GM13977 (cell line): Measurements from ENCODE around the gene SMTN.
"Not testable (repeated sequence)": the region's sequence is repeated elsewhere in the genome, so short reads cannot be mapped to it uniquely, and the experiment has no call there.

Experiments used
- DNase-seq: peaks from one replicate; pipeline ENCODE4 v3.0.0; 2012; ENCODE audit warnings: low spot score
- in situ Hi-C: fragments of 300-500 bp; cut with MboI; formaldehyde crosslinking; loops from one replicate; pipeline ENCODE4 v1.12.0; 2022; ENCODE audit warnings: low sequenced_read_pairs, low pct_unique_long_range_greater_than_20kb, mixed read lengths, inconsistent platforms; ENCODE audit not compliant: unreplicated experiment
- TF ChIP-seq, protein P1 (sequence below): IDR thresholded peaks from 2 replicates; pipeline ENCODE4 v1.5.1; 2012; ENCODE audit warnings: mild to moderate bottlenecking, control low read depth; ENCODE audit not compliant: insufficient read depth; ENCODE audit errors: extremely low read depth, missing control alignments

SMTN gene

GRCh38 chr22:31055635-31056159, 25.4 kb upstream of the SMTN start:
- in situ Hi-C loops, result no loop called here
- TF ChIP-seq, protein P1, sequence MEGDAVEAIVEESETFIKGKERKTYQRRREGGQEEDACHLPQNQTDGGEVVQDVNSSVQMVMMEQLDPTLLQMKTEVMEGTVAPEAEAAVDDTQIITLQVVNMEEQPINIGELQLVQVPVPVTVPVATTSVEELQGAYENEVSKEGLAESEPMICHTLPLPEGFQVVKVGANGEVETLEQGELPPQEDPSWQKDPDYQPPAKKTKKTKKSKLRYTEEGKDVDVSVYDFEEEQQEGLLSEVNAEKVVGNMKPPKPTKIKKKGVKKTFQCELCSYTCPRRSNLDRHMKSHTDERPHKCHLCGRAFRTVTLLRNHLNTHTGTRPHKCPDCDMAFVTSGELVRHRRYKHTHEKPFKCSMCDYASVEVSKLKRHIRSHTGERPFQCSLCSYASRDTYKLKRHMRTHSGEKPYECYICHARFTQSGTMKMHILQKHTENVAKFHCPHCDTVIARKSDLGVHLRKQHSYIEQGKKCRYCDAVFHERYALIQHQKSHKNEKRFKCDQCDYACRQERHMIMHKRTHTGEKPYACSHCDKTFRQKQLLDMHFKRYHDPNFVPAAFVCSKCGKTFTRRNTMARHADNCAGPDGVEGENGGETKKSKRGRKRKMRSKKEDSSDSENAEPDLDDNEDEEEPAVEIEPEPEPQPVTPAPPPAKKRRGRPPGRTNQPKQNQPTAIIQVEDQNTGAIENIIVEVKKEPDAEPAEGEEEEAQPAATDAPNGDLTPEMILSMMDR, result no peak
- no peak for DNase-seq

DNA sequence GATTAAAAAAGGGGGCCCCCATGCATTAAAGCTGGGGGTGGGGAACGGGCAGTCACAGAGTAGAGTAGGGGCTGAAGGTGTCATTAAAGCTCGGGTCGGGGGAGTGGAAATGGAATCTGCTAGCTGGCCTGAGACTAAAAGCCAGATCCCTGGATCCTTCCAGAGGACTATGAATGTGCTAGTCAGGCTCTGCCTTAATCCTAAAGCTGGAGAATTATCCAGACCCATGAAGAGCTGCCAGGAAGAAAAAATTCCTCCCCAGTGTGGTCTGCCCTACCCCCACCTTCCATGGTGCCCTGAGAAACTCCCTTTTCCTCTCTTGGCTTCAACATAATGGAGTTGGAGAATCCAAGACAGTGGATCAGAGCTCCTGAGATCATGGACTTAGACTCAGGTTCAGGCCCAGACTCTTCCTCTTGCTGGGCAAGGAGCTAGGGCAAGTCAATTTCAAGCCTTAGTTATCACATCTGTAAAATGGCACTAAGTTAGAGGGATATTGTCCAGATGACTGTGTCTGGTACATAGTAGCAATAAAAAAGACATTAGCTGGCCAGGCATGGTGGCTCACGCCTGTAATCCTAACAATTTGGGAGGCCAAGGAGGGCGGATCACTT, 24.0 kb upstream of the SMTN start:
- DNase-seq, result no peak
- in situ Hi-C loops, result no loop called here
- TF ChIP-seq, protein P1, result no peak

- in situ Hi-C loops, DNase-seq: not testable (repeated sequence)
These were observed 21.5 kb upstream of the SMTN start for GRCh38 chr22:31059663-31060062.

DNA sequence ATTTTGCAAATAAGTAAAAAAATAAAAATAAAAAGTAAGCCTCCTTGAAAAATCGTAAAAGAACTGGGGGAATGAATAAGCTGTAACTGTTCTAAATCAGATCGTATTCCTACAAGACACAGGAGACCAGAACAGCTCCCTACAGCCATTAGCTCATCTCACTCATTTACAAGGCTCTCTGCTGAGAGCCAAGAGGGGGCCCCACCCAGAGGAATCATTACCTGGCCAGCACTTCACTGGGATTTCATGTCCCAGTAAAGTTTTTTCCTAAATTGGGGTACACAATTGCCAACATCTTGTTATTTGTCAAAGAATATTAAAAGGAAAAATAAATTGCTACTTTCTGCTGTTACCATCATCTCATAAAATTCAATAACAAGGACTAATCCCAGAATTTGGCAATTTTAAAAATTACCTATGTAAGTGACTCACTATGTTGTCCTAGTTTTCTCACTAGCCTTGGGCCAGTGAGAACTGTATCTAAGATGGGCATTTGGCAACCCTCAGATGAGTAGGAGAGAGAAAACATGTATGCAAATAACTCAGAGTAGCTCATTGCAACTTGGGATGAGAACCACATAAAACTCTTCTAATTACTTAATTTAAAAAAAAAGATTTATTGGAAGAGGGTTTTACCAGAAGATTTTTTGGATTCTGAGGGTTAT, 18.4 kb upstream of the SMTN start:
- no peak for DNase-seq
- in situ Hi-C loops, result no loop called here
- TF ChIP-seq, protein P1, result no peak

- in situ Hi-C loops, result no loop called here
- no peak for DNase-seq
- TF ChIP-seq, protein P1, result no peak
These were observed 16.7 kb upstream of the SMTN start for GRCh38 chr22:31064369-31064768.

DNA sequence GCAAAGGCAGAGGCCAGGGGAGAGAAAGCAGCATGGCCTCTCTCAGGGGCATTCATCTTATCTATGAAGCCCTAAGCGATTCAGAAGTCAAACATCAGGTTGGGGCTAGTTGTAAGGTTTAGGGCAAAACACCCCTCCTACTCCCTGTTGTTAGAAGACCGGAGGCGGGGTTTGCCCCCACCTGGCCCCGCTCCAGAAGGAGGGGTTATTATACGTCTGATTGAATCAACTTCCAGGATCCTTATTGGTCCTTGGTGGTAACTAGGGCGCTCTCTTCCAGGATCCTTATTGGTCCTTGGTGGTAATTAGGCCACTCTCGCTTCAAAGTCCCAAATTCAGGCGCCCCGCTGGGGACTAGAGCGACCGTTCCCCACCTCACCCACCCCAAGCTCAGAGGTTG, 12.1 kb upstream of the SMTN start:
- no peak for DNase-seq
- in situ Hi-C loops, result no loop called here
- TF ChIP-seq, protein P1, result no peak

- DNase-seq, in situ Hi-C loops: not testable (repeated sequence)
These were observed 11.3 kb upstream of the SMTN start for GRCh38 chr22:31069691-31070314.

- DNase-seq, in situ Hi-C loops: not testable (repeated sequence)
These were observed 8.0 kb upstream of the SMTN start for GRCh38 chr22:31073125-31073524.

GRCh38 chr22:31073545-31074145, 7.5 kb upstream of the SMTN start:
- DNase-seq, in situ Hi-C loops: not testable (repeated sequence)
